IMR-90 (cell line): ENCODE results near the gene EPHA2. TPM values are rescaled to one million over a fixed set of nuclear protein-coding genes. Genes with fewer than 3 reads are reported as not detected.
A peak's percentile ranks its signal among the peaks of the same experiment; 100 is the strongest.

Experiments
- ATAC-seq: fragments of 200-7000 bp; cut with Tn5 transposase; 2 replicates; pipeline ENCODE4 v1.9.1; 2020; ENCODE audit warnings: low read depth, mild to moderate bottlenecking, moderate library complexity
- BruUV-seq: library from RNA; stranded (reverse); fragments of 400-500 nt; replicated peaks from 2 replicates; lab custom pipeline; 2021; lab: Mats Ljungman, UMichigan
- CTCF ChIA-PET: fragments of 300-600 bp; formaldehyde crosslinking; extraction: SDS; loops from one replicate; lab custom pipeline; 2021; ENCODE audit warnings: antibody characterized with exemption; lab: Yijun Ruan, JAX
- POLR2A ChIA-PET: fragments of 300-600 bp; sonication (Branson Sonifier 250); formaldehyde crosslinking; loops from one replicate; lab custom pipeline; 2022; ENCODE audit warnings: antibody characterized with exemption; ENCODE audit not compliant: unreplicated experiment; lab: Charles Lee
- DNase-seq: peaks from one replicate; pipeline ENCODE4 v3.0.0; 2013
- H2AFZ ChIP-seq: replicated peaks from 2 replicates; pipeline ENCODE3; 2013; ENCODE audit warnings: low read length, mild to moderate bottlenecking; ENCODE audit not compliant: poor library complexity
- H2AK5ac ChIP-seq: 2 replicates; pipeline ENCODE4 v1.6.1; 2013; ENCODE audit warnings: low read depth, low read length, inconsistent platforms
- H2AK9ac ChIP-seq: replicated peaks from 2 replicates; pipeline ENCODE3; 2013; ENCODE audit warnings: mild to moderate bottlenecking, low read depth, low read length, moderate library complexity; ENCODE audit not compliant: poor library complexity
- H2BK120ac ChIP-seq: 2 replicates; pipeline ENCODE4 v1.6.1; 2013; ENCODE audit warnings: low read depth, low read length, inconsistent platforms
- H2BK15ac ChIP-seq: 3 replicates; pipeline ENCODE4 v1.6.1; 2013; ENCODE audit warnings: low read depth, low read length, inconsistent platforms
- H2BK20ac ChIP-seq: 2 replicates; pipeline ENCODE4 v1.6.1; 2013; ENCODE audit warnings: low read depth, mild to moderate bottlenecking, inconsistent platforms, low read length, moderate library complexity
- H2BK5ac ChIP-seq: 2 replicates; pipeline ENCODE4 v1.6.1; 2013; ENCODE audit warnings: mild to moderate bottlenecking, low read depth, low read length, inconsistent platforms; ENCODE audit not compliant: poor library complexity, severe bottlenecking
- H3K14ac ChIP-seq: replicated peaks from 2 replicates; pipeline ENCODE4 v1.6.1; 2013; ENCODE audit warnings: low read depth, low read length, inconsistent platforms
- H3K18ac ChIP-seq: 2 replicates; pipeline ENCODE4 v1.6.1; 2013; ENCODE audit warnings: low read depth, low read length, control low read depth
- H3K23ac ChIP-seq: 2 replicates; pipeline ENCODE4 v1.6.1; 2013; ENCODE audit warnings: low read depth, low read length, inconsistent platforms
- H3K27ac ChIP-seq: 2 replicates; pipeline ENCODE4 v1.5.1; 2013; ENCODE audit warnings: mild to moderate bottlenecking, control low read depth, low read length; ENCODE audit not compliant: insufficient read depth
- H3K27me3 ChIP-seq: 2 replicates; pipeline ENCODE4 v1.6.1; 2013; ENCODE audit warnings: low read length; ENCODE audit not compliant: control insufficient read depth, insufficient read depth
- H3K36me3 ChIP-seq: 2 replicates; pipeline ENCODE4 v1.6.1; 2013; ENCODE audit warnings: low read length, mixed read lengths; ENCODE audit not compliant: control insufficient read depth, insufficient read depth
- H3K4ac ChIP-seq: 2 replicates; pipeline ENCODE4 v1.6.1; 2013; ENCODE audit warnings: low read depth, low read length, inconsistent platforms
- H3K4me1 ChIP-seq: 2 replicates; pipeline ENCODE4 v1.6.1; 2013; ENCODE audit warnings: low read length, mixed read lengths; ENCODE audit not compliant: control insufficient read depth, insufficient read depth
- H3K4me2 ChIP-seq: 2 replicates; pipeline ENCODE4 v1.6.1; 2013; ENCODE audit warnings: low read depth, mild to moderate bottlenecking, control low read depth, low read length, moderate library complexity
- H3K4me3 ChIP-seq: 2 replicates; pipeline ENCODE4 v1.5.1; 2013; ENCODE audit warnings: low read depth, mild to moderate bottlenecking, control low read depth, low read length, moderate library complexity; ENCODE audit not compliant: insufficient read depth
- H3K56ac ChIP-seq: 2 replicates; pipeline ENCODE4 v1.6.1; 2013; ENCODE audit warnings: low read length, inconsistent platforms; ENCODE audit not compliant: insufficient read depth; ENCODE audit errors: extremely low read depth
- H3K79me1 ChIP-seq, 2 experiments: 2 replicates each; pipeline ENCODE4 v1.6.1; 2013; ENCODE audit warnings: low read length in 2 of 2, inconsistent platforms in 1 of 2, low read depth in 1 of 2
- H3K9ac ChIP-seq: 2 replicates; pipeline ENCODE4 v1.6.1; 2013; ENCODE audit warnings: low read depth, low read length, control low read depth
- H3K9me1 ChIP-seq: 2 replicates; pipeline ENCODE4 v1.6.1; 2013; ENCODE audit warnings: low read length, inconsistent platforms; ENCODE audit not compliant: insufficient read depth
- H3K9me3 ChIP-seq: 2 replicates; pipeline ENCODE4 v1.6.1; 2013; ENCODE audit warnings: low read length; ENCODE audit not compliant: control insufficient read depth, insufficient read depth
- H4K20me1 ChIP-seq: 2 replicates; pipeline ENCODE4 v1.6.1; 2013; ENCODE audit warnings: low read length, inconsistent platforms; ENCODE audit not compliant: insufficient read depth
- H4K5ac ChIP-seq: 2 replicates; pipeline ENCODE4 v1.6.1; 2013; ENCODE audit warnings: mild to moderate bottlenecking, low read depth, low read length, control low read depth
- H4K8ac ChIP-seq, 2 experiments: 2 replicates each; pipeline ENCODE4 v1.6.1; 2013; ENCODE audit warnings: low read depth in 2 of 2, low read length in 2 of 2, control low read depth in 1 of 2, inconsistent platforms in 1 of 2
- H4K91ac ChIP-seq: 2 replicates; pipeline ENCODE4 v1.6.1; 2013; ENCODE audit warnings: low read depth, low read length, inconsistent platforms; ENCODE audit not compliant: insufficient read depth
- CEBPB ChIP-seq: IDR thresholded peaks from 2 replicates; pipeline ENCODE4 v1.6.1; 2012; ENCODE audit warnings: low read depth, low read length, improper control_type of control experiment
- MAFK ChIP-seq: IDR thresholded peaks from 2 replicates; pipeline ENCODE4 v1.6.1; 2012; ENCODE audit warnings: low read depth, low read length, improper control_type of control experiment
- MAZ ChIP-seq: IDR thresholded peaks from 2 replicates; pipeline ENCODE4 v1.6.1; 2012; ENCODE audit warnings: low read depth, mild to moderate bottlenecking, low read length, improper control_type of control experiment, moderate library complexity, borderline replicate concordance
- USF2 ChIP-seq: fragments of 150-350 bp; IDR thresholded peaks from 2 replicates; pipeline ENCODE4 v1.6.1; 2017; ENCODE audit warnings: mild to moderate bottlenecking, antibody characterized with exemption, low read length, low read depth
- WGBS, 2 experiments: methylation state at CpG; one replicate each; pipeline versions ENCODE4 v1.1.5 to v1.1.7; 2013; ENCODE audit warnings: missing lambda C conversion rate in 2 of 2; ENCODE audit not compliant: insufficient read length in 1 of 2; ENCODE audit errors: extremely low coverage in 2 of 2; 5-methylcytosine and 5-hydroxymethylcytosine counted together
- dilution Hi-C: fragments of 300-500 bp; cut with HindIII; formaldehyde crosslinking; loops from one replicate; pipeline ENCODE4 v1.14.3; 2018; ENCODE audit warnings: low sequenced_read_pairs; ENCODE audit not compliant: unreplicated experiment
- in situ Hi-C: fragments of 300-500 bp; cut with MboI; formaldehyde crosslinking; loops from 3 replicates; pipeline ENCODE4 v1.14.3; 2019; ENCODE audit warnings: low sequenced_read_pairs, inconsistent platforms, mixed read lengths
- intact Hi-C: fragments of 100-400 bp; cut with micrococcal nuclease; formaldehyde crosslinking; loops from 2 replicates; pipeline ENCODE4 v1.10.0; 2022
- polyA plus RNA-seq, 3 experiments: library from polyadenylated mRNA; depleted of rRNA; stranded (reverse); fragments of >200 nt; gene quantifications; 2 replicates each; pipeline ENCODE4 v1.2.3, GENCODE V29; 2012; ENCODE audit warnings: low replicate concordance in 1 of 3
- total RNA-seq: library from RNA; depleted of rRNA; stranded (reverse); fragments of >200 nt; gene quantifications from 2 replicates; pipeline ENCODE4 v1.2.3, GENCODE V29; 2012

EPHA2 gene
- total and polyA plus RNA-seq, 2 of the 4 experiments (the other 2 are of a cell fraction): 24.0 to 72.6 TPM

- in situ Hi-C loops: loop anchor here (5.0 kb wide), 1 partner anchor 281 kb away; no protein-coding TSS in a partner anchor
- WGBS, 2 experiments: 80% methylated on average over 2 of the region's 9 CpGs; no CpG with 5 or more reads in 1 of the 2 experiments
- no peak overlapping the region for H3K27ac ChIP-seq
- no peak overlapping the region for H2BK20ac ChIP-seq
- no peak for ATAC-seq
- no peak for DNase-seq
- H3K18ac ChIP-seq: no peak overlapping the region
- H2BK120ac ChIP-seq: peak overlapping the region; percentile 28; the same call in 1 of the 2 replicates
- intact Hi-C loops: loop anchor here (1.0 kb wide), 1 partner anchor 73 kb away; no protein-coding TSS in a partner anchor
- peak overlapping the region; percentile 30; the same call in 1 of the 2 replicates for H3K4ac ChIP-seq
- H3K9ac ChIP-seq: no peak overlapping the region
- H3K23ac ChIP-seq: no peak overlapping the region
- H3K14ac ChIP-seq: no peak overlapping the region
- peak overlapping the region; percentile 77 for H2AK9ac ChIP-seq
- no peak overlapping the region; the same call in 1 of the 2 replicates for H4K91ac ChIP-seq
- H3K27me3 ChIP-seq: no peaks in the 10 kb centered on the region
- H3K36me3 ChIP-seq: no peaks in the 10 kb centered on the region
- CTCF ChIA-PET: interaction anchor here (0.6 to 3.0 kb wide), 12 partner anchors 8 to 281 kb away, joined by 3 to 15 read pairs (median 4); partner anchors contain the start of gene FAM131C
- H3K4me2 ChIP-seq: no peak overlapping the region
- no peak overlapping the region for H3K56ac ChIP-seq
- H3K79me1 ChIP-seq: no peaks in the 10 kb centered on the region; a peak in 1 of 4 replicates
- H3K4me3 ChIP-seq: no peak overlapping the region
- H3K4me1 ChIP-seq: peaks cover 5% of the 10 kb centered on the region
- H3K9me3 ChIP-seq: no peaks in the 10 kb centered on the region
- no peaks in the 10 kb centered on the region for H4K20me1 ChIP-seq
- no peak overlapping the region for H2BK5ac ChIP-seq
- POLR2A ChIA-PET: interaction anchor here (1.9 kb wide), 1 partner anchor 100 kb away, joined by 6 read pairs; no protein-coding TSS in a partner anchor
- BruUV-seq: no TSS peak
- dilution Hi-C loops: no loop called here
- H4K5ac ChIP-seq: no peak overlapping the region
- no peaks in the 10 kb centered on the region; the same call in 1 of the 2 replicates for H3K9me1 ChIP-seq
- H2AFZ ChIP-seq: no peak overlapping the region
- H4K8ac ChIP-seq: no peak overlapping the region
- peak overlapping the region; percentile 90; the same call in 1 of the 2 replicates for H2AK5ac ChIP-seq
- TF ChIP-seq MAFK (no peak), USF2 (no peak), MAZ (no peak), CEBPB (no peak)
- peak overlapping the region; percentile 47; the same call in 1 of the 3 replicates for H2BK15ac ChIP-seq
Observed at GRCh38 chr1:16081636-16082035, 74.2 kb downstream of the EPHA2 start.
